HG03354 (cell line): Measurements from ENCODE around the gene CACNA2D2.

ENCODE experiments used
- ATAC-seq: cut with Tn5 transposase; IDR thresholded peaks from one replicate; pipeline ENCODE4 v1.9.1; 2021; ENCODE audit warnings: mild to moderate bottlenecking; ENCODE audit not compliant: unreplicated experiment, poor library complexity, severe bottlenecking

Gene CACNA2D2

GRCh38 chr3:50356553-50356952 lies 146.9 kb downstream of the CACNA2D2 start:
- ATAC-seq, result no peak

GRCh38 chr3:50355829-50356552 lies 147.4 kb downstream of the CACNA2D2 start:
- ATAC-seq, result no peak

GRCh38 chr3:50354850-50355249 lies 148.6 kb downstream of the CACNA2D2 start:
- no peak for ATAC-seq

GRCh38 chr3:50354186-50354764 lies 149.2 kb downstream of the CACNA2D2 start:
- ATAC-seq, result no peak

GRCh38 chr3:50353245-50354004 lies 150.0 kb downstream of the CACNA2D2 start:
- no peak for ATAC-seq

GRCh38 chr3:50352781-50353180 lies 150.7 kb downstream of the CACNA2D2 start:
- ATAC-seq, result no peak

GRCh38 chr3:50351323-50351697 lies 152.1 kb downstream of the CACNA2D2 start:
- ATAC-seq, result no peak

- ATAC-seq, result peak; percentile 89
These were observed 152.7 kb downstream of the CACNA2D2 start, which contains the start of the genes CYB561D2 and NPRL2 for GRCh38 chr3:50350527-50351322. CYB561D2 (plus strand) TSS chr3:50350862; CDS start chr3:50351434, 572 bp downstream. NPRL2 (minus strand) TSS chr3:50350775; CDS start chr3:50350652, 123 bp downstream.

GRCh38 chr3:50350213-50350526 lies 153.3 kb downstream of the CACNA2D2 start:
- ATAC-seq, result no peak

GRCh38 chr3:50347187-50347813 lies 156.1 kb downstream of the CACNA2D2 start:
- no peak for ATAC-seq

GRCh38 chr3:50345586-50346234 lies 157.7 kb downstream of the CACNA2D2 start, which contains the start of gene ZMYND10:
ZMYND10 (minus strand) TSS chr3:50345732; CDS start chr3:50345579, 153 bp downstream.
- ATAC-seq, result peak; percentile 33

GRCh38 chr3:50345008-50345407 lies 158.4 kb downstream of the CACNA2D2 start:
- ATAC-seq, result no peak

- no peak for ATAC-seq
These were observed 160.4 kb downstream of the CACNA2D2 start for GRCh38 chr3:50342813-50343633.

GRCh38 chr3:50341996-50342650 lies 161.3 kb downstream of the CACNA2D2 start:
- ATAC-seq, result no peak

- ATAC-seq, result no peak
These were observed 161.9 kb downstream of the CACNA2D2 start for GRCh38 chr3:50341537-50341936.

- ATAC-seq, result no peak
These were observed 162.7 kb downstream of the CACNA2D2 start, which contains the start of gene RASSF1 for GRCh38 chr3:50340448-50341329. RASSF1 (minus strand) TSS chr3:50340836; CDS start chr3:50340805, 31 bp downstream.

GRCh38 chr3:50340147-50340447 lies 163.3 kb downstream of the CACNA2D2 start:
- no peak for ATAC-seq
